ENCODE data around the gene PRRC2A.

PRRC2A gene

DNA sequence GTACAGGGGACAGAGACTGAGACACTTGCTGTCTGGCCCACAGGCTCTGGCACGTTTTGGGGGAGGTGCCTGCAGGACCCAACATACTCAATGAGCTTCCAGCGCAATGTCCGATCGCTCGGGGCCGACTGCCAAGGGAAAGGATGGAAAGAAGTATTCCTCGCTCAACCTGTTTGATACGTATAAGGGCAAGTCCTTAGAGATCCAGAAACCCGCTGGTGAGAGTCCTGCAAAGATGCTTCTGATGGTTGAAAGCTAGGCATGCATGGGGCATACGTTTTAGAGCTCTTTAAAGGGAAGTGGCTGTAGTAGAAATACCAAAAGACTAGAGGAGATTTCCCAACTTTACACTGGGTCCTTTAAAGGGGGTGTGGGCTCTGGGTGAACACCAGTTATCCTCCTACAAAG lies 2.2 kb downstream of the PRRC2A start:
- DNase-seq (ENCODE audit: low read depth in 2 of 2, low spot score in 1 of 2), result no peak

- no peak for DNase-seq (ENCODE audit: low read depth in 2 of 2, low spot score in 1 of 2)
Observed at GRCh38 chr6:31624070-31624469, 3.6 kb downstream of the PRRC2A start.

GRCh38 chr6:31626952-31627351 lies 6.4 kb downstream of the PRRC2A start:
- DNase-seq (ENCODE audit: low read depth in 2 of 2, low spot score in 1 of 2), result no peak

DNA sequence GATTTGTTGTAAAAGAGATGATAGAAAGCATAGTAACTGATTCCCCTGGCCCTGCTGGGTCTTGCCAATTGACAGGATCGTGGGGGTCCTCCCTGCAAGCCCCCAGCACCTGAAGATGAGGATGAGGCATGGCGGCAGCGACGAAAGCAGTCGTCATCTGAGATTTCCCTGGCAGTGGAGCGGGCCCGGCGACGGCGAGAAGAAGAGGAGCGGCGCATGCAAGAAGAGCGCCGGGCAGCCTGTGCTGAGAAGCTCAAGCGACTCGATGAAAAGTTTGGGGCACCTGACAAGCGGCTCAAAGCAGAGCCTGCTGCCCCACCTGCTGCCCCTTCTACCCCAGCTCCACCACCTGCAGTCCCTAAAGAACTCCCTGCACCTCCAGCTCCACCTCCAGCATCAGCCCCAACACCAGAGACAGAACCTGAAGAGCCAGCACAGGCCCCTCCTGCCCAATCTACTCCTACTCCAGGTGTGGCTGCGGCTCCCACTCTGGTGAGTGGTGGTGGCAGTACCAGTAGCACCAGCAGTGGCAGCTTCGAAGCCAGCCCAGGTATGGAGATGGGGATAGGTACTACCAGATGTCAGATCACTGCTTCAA lies 7.3 kb downstream of the PRRC2A start:
- DNase-seq (ENCODE audit: low read depth in 2 of 2, low spot score in 1 of 2), result no peak

GRCh38 chr6:31629014-31629413 lies 8.5 kb downstream of the PRRC2A start:
- no peak for DNase-seq (ENCODE audit: low read depth in 2 of 2, low spot score in 1 of 2)

DNA sequence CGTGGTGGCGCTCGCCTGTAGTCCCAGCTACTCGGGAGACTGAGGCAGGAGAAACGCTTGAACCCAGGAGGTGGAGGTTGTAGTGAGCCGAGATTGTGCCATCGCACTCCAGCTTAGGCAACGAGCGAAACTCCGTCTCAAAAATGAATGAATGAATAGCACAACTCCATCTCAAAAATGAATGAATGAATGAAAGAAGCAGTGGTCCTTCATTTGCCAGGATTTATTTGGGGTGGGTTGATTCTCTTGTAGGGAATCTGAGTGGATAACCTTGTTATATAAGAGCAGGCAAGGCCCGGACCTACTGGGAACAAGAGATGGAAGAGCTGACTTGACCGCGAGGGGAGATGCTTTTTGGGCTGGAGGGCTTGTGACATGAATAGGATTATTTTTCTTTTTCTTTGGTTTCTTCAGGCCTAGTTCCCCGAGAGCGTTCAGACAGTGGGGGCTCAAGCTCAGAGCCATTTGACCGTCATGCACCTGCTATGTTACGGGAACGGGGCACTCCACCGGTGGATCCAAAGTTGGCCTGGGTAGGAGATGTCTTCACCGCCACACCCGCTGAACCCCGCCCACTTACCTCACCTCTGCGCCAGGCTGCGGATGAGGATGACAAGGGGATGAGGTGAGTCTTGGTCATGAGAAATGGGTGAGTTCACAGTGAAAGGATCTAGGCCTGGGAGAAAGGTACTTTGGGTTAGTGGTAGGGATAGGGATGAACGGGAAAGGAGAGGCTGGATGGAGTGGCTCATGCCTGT lies 9.8 kb downstream of the PRRC2A start:
- DNase-seq (ENCODE audit: low read depth in 2 of 2, low spot score in 1 of 2), result no peak

DNA sequence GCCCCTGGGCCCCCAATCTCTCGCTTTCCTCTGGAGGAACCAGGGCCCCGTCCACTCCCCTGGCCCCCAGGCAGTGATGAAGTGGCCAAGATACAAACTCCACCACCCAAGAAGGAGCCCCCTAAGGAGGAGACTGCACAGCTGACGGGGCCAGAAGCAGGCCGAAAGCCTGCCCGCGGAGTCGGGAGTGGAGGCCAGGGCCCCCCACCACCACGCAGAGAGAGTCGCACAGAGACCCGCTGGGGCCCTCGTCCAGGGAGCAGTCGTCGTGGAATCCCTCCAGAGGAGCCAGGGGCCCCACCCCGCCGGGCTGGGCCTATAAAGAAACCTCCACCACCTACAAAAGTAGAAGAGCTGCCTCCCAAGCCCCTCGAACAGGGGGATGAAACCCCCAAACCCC lies 10.7 kb downstream of the PRRC2A start:
- no peak for DNase-seq (ENCODE audit: low read depth in 2 of 2, low spot score in 1 of 2)

DNA sequence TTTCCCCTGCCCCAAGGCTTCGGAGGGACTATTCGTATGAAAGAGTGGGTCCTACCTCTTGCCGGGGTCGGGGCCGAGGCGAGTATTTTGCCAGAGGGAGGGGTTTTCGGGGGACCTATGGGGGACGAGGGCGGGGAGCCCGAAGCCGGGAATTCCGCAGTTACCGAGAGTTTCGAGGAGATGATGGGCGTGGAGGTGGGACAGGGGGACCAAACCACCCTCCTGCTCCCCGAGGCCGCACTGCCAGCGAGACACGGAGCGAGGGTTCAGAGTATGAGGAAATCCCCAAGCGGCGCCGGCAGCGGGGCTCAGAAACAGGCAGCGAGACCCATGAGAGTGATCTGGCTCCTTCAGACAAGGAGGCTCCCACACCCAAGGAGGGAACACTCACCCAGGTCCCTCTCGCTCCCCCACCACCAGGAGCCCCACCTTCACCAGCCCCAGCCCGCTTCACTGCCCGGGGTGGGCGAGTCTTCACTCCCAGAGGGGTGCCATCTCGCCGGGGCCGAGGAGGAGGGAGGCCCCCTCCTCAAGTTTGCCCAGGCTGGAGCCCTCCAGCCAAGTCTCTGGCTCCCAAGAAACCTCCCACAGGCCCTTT lies 11.3 kb downstream of the PRRC2A start:
- no peak for DNase-seq (ENCODE audit: low read depth in 2 of 2, low spot score in 1 of 2)

GRCh38 chr6:31632279-31632946 lies 11.9 kb downstream of the PRRC2A start:
- DNase-seq (ENCODE audit: low read depth in 2 of 2, low spot score in 1 of 2), result no peak

- DNase-seq (ENCODE audit: low read depth in 2 of 2, low spot score in 1 of 2), result no peak
Observed at GRCh38 chr6:31633447-31633846, 12.9 kb downstream of the PRRC2A start.

DNA sequence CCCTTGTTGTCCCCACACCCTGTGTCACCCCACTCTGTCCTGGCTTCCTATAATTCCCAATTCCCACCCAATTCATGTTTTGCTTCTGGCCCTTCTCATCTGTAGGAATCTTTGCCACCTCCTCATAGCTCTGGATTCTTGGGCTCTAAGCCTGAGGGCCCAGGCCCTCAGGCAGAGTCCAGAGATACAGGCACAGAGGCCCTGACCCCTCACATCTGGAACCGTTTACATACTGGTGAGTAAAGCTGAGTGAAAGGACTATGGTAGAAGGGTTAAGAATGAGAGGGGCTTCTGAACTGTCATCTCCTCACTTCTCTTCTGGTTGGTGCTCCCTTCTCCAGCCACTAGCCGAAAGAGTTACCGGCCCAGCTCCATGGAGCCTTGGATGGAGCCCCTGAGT lies 13.6 kb downstream of the PRRC2A start:
- DNase-seq (ENCODE audit: low read depth in 2 of 2, low spot score in 1 of 2), result no peak

- no peak for DNase-seq (ENCODE audit: low read depth in 2 of 2, low spot score in 1 of 2)
Observed at GRCh38 chr6:31634969-31635575, 14.6 kb downstream of the PRRC2A start.

DNA sequence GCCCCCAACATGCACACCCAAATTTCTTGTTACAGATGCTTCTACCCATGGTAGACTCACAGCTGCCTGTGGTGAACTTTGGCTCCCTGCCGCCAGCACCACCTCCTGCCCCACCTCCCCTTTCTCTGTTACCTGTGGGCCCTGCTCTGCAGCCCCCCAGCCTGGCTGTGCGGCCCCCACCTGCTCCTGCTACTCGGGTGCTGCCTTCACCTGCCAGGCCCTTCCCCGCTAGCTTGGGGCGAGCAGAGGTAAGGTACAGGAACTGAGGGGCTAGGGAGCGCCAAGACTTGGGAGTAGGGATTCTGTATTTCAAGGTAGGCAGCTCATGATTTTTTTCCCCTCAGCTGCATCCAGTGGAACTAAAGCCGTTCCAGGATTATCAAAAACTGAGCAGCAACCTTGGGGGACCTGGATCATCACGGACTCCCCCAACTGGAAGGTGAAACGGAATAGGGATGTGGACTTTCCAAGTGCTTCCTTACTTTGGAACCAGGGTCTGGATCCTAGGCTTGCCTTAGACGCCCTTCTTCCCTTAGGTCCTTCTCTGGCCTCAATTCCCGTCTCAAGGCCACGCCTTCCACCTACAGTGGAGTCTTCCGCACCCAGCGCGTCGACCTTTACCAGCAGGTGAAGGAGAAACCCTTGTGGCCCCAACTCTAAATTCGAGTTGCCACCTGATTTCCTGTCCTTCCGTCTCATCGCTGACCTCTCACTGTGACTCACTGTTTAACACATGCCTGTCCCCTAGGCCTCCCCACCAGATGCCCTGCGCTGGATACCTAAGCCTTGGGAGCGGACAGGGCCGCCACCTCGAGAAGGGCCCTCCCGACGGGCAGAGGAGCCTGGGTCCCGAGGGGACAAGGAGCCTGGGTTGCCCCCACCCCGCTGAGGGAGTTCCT lies 16.4 kb downstream of the PRRC2A start:
- DNase-seq (ENCODE audit: low read depth in 2 of 2, low spot score in 1 of 2), result no peak

GRCh38 chr6:31639043-31639442 lies 18.5 kb downstream of the PRRC2A start:
- no peak for DNase-seq (ENCODE audit: low read depth in 2 of 2, low spot score in 1 of 2)

GRCh38 chr6:31639449-31639861 lies 18.9 kb downstream of the PRRC2A start:
- DNase-seq (ENCODE audit: low read depth in 2 of 2, low spot score in 1 of 2), result no peak

- DNase-seq (ENCODE audit: low read depth in 2 of 2, low spot score in 1 of 2), result no peak
Observed at GRCh38 chr6:31640612-31641011, 20.1 kb downstream of the PRRC2A start.

DNA sequence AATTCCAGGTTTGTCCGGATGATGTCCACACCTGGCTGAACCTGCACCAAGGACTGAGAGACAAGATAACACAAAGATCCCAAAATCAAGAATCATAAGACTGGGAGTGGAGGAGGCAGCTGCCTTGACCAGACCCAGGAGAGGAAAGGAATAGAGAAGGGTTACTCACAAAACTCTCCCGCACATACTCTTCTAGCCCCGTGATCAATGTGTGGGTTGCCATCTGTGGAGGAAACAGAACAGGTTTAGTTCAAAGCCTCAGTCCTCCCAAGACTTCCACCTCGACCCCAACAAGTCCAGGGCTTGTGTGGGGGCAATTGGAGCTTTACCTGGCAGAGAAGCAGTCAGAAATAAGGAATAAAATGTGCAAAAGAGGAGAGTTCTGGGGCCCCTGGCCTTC lies 20.9 kb downstream of the PRRC2A start:
- no peak for DNase-seq (ENCODE audit: low read depth in 2 of 2, low spot score in 1 of 2)

GRCh38 chr6:31642798-31643570 lies 22.5 kb downstream of the PRRC2A start:
- DNase-seq (ENCODE audit: low read depth in 2 of 2, low spot score in 1 of 2), result no peak

- DNase-seq (ENCODE audit: low read depth in 2 of 2, low spot score in 1 of 2), result no peak
Observed at GRCh38 chr6:31643818-31644454, 23.4 kb downstream of the PRRC2A start.
